K562 (cell line): ENCODE results near the gene SLC12A3. TPM values are rescaled to one million over a fixed set of nuclear protein-coding genes. Genes with fewer than 3 reads are reported as not detected.

ENCODE experiments used
- BHLHE40 ChIP-seq: IDR thresholded peaks from 2 replicates; pipeline ENCODE4 v1.6.1; 2011; ENCODE audit warnings: low read length, improper control_type of control experiment
- CBX8 ChIP-seq: fragments of 200-600 bp; sonication (generic); IDR thresholded peaks from 2 replicates; pipeline ENCODE4 v1.6.1; 2012; ENCODE audit warnings: borderline replicate concordance, mixed run types, low read depth, mild to moderate bottlenecking, moderate library complexity, mixed read lengths, low read length, control low read depth, inconsistent platforms; ENCODE audit not compliant: poor library complexity, severe bottlenecking; ENCODE audit errors: extremely low read depth
- FOXO4 ChIP-seq: fragments of 450-650 bp; formaldehyde crosslinking; IDR thresholded peaks from 2 replicates; pipeline ENCODE4 v1.4.0; 2020; ENCODE audit warnings: mild to moderate bottlenecking, moderate library complexity
- FOXP4 ChIP-seq: sonication (generic); formaldehyde crosslinking; IDR thresholded peaks from 2 replicates; pipeline ENCODE4 v1.8.0; 2022; ENCODE audit warnings: mild to moderate bottlenecking, missing genetic modification reagents, borderline replicate concordance
- GABPA ChIP-seq: fragments of 200-800 bp; sonication (Bioruptor generic); conservative IDR thresholded peaks from 2 replicates; pipeline ENCODE4 v1.6.1; 2016; ENCODE audit warnings: low read depth, missing genetic modification characterization, missing compliant biosample characterization
- MAX ChIP-seq: sonication (generic); formaldehyde crosslinking; IDR thresholded peaks from 2 replicates; pipeline ENCODE4 v1.9.0; 2022; ENCODE audit warnings: mild to moderate bottlenecking, missing genetic modification reagents
- MAZ ChIP-seq, 2 experiments: fragments of 450-650 bp in 1 of 2; sonication (generic) in 1 of 2; formaldehyde crosslinking; IDR thresholded peaks in 1 of 2; conservative IDR thresholded peaks in 1 of 2; 2 replicates each; pipeline versions ENCODE4 v1.4.0 to v1.5.0; 2020; ENCODE audit warnings: mild to moderate bottlenecking in 1 of 2, missing genetic modification reagents in 1 of 2
- MXD1 ChIP-seq: fragments of 250-450 bp; sonication (Bioruptor Pico); IDR thresholded peaks from 2 replicates; pipeline ENCODE4 v1.8.0; 2021; ENCODE audit warnings: borderline replicate concordance, mild to moderate bottlenecking, moderate library complexity; ENCODE audit not compliant: poor library complexity, severe bottlenecking
- PKNOX1 ChIP-seq: fragments of 450-650 bp; IDR thresholded peaks from 2 replicates; pipeline ENCODE4 v1.6.1; 2016
- SUPT5H ChIP-seq: fragments of 450-650 bp; IDR thresholded peaks from 2 replicates; pipeline ENCODE4 v1.6.1; 2016
- TFAP4 ChIP-seq: sonication (generic); formaldehyde crosslinking; IDR thresholded peaks from 2 replicates; pipeline ENCODE4 v1.8.0; 2022; ENCODE audit warnings: missing genetic modification reagents, mild to moderate bottlenecking, moderate library complexity, borderline replicate concordance
- ZNF134 ChIP-seq: fragments of 250-450 bp; sonication (Bioruptor Pico); conservative IDR thresholded peaks from 2 replicates; pipeline ENCODE4 v1.4.0; 2020
- polyA plus RNA-seq, 8 experiments: library from polyadenylated mRNA; depleted of rRNA in 4 of 8; stranded (reverse) in 5 of 8; unstranded in 3 of 8; fragments of >200 nt; fragmentation: Nextera tagmentation in 2 of 8; fragmentation: Illumina TruSeq in 1 of 8; extraction: Ambion mirVana in 2 of 8; extraction: Trizol in 1 of 8; gene quantifications; 2 replicates each; pipeline versions ENCODE4 v1.2.1 to v1.2.3, GENCODE V29; 2011 to 2014; ENCODE audit warnings: inconsistent platforms in 1 of 8, missing spikeins in 1 of 8
- total RNA-seq, 7 experiments: library from RNA; depleted of rRNA in 6 of 7; stranded (reverse); fragments of >200 nt in 6 of 7; fragmentation: Illumina TruSeq in 2 of 7; extraction: Trizol in 2 of 7; gene quantifications; 2 replicates each; pipeline versions ENCODE4 v1.2.1 to v1.2.3, GENCODE V29; 2011 to 2021; ENCODE audit warnings: low replicate concordance in 1 of 7

SLC12A3 gene
- total and polyA plus RNA-seq, 9 of the 15 experiments (the other 6 are each of a cell fraction or from before 2014, with no cell fraction given): not detected

- TF ChIP-seq FOXP4 (CRISPR knock-in tag): 0 out of 2 replicates have a peak, but pooled peaks have one; percentile 51
- TF ChIP-seq TFAP4 (CRISPR knock-in tag): peak; percentile 45; the same call in 1 of the 2 replicates
- peak; percentile 53; the same call in 1 of the 2 replicates for TF ChIP-seq PKNOX1
- TF ChIP-seq GABPA (tag): peak; percentile 36; the same call in 1 of the 2 replicates
- TF ChIP-seq MAZ (CRISPR knock-in tag; conservative IDR thresholded peaks at IDR 0.05 in 1 of 2, IDR thresholded peaks at IDR 0.05 in 1 of 2): 0 out of 4 replicates have a peak, but pooled peaks of 1 of the 2 experiments have one; percentile 9
- peak; percentile 77 for TF ChIP-seq MAX (CRISPR knock-in tag)
- no peak for TF ChIP-seq CBX8
- peak; percentile 15; the same call in 1 of the 2 replicates for TF ChIP-seq SUPT5H
- peak; percentile 22 for TF ChIP-seq MXD1
- no peak for TF ChIP-seq ZNF134 (CRISPR knock-in tag)
- no peak for TF ChIP-seq FOXO4 (CRISPR knock-in tag)
- peak; percentile 32; the same call in 1 of the 2 replicates for TF ChIP-seq BHLHE40
Observed at GRCh38 chr16:56932721-56933619, 68.0 kb downstream of the SLC12A3 start (continued).
